Activated CD8-positive, alpha-beta memory T cell treated with anti-CD3 and anti-CD28 coated beads, Interleukin-2, amount 50 U/mL, for 24 hours (primary cell): ENCODE data around the gene PLPPR1.
"Not testable (repeated sequence)": the region's sequence is repeated elsewhere in the genome, so short reads cannot be mapped to it uniquely, and the experiment has no call there.

ENCODE experiments used
- DNase-seq: peaks from one replicate; pipeline ENCODE4 v3.0.0-alpha.2; 2020; ENCODE audit errors: extremely low read depth

PLPPR1 gene

GRCh38 chr9:101291043-101291442 lies 262.5 kb downstream of the PLPPR1 start:
- DNase-seq, result not testable (repeated sequence)

GRCh38 chr9:101299901-101300300 lies 271.4 kb downstream of the PLPPR1 start:
- DNase-seq, result no peak

- DNase-seq, result no peak
These were observed 278.5 kb downstream of the PLPPR1 start for GRCh38 chr9:101307051-101307450.

GRCh38 chr9:101307524-101308213 lies 279.1 kb downstream of the PLPPR1 start:
- no peak for DNase-seq

- no peak for DNase-seq
These were observed 280.6 kb downstream of the PLPPR1 start for GRCh38 chr9:101309139-101309538.

- DNase-seq, result no peak
These were observed 282.7 kb downstream of the PLPPR1 start for GRCh38 chr9:101311191-101311590.

- no peak for DNase-seq
These were observed 283.4 kb downstream of the PLPPR1 start for GRCh38 chr9:101311758-101312420.

GRCh38 chr9:101312661-101313060 lies 284.1 kb downstream of the PLPPR1 start:
- no peak for DNase-seq

- DNase-seq, result no peak
These were observed 286.6 kb downstream of the PLPPR1 start for GRCh38 chr9:101315112-101315450.

- no peak for DNase-seq
These were observed 289.2 kb downstream of the PLPPR1 start for GRCh38 chr9:101317735-101318134.

- DNase-seq, result no peak
These were observed 294.6 kb downstream of the PLPPR1 start for GRCh38 chr9:101323129-101323528.

- DNase-seq, result no peak
These were observed 295.8 kb downstream of the PLPPR1 start for GRCh38 chr9:101324245-101324804.

GRCh38 chr9:101325053-101325452 lies 296.5 kb downstream of the PLPPR1 start:
- no peak for DNase-seq

- no peak for DNase-seq
These were observed 297.5 kb downstream of the PLPPR1 start for GRCh38 chr9:101326035-101326434.

- no peak for DNase-seq
These were observed 298.0 kb downstream of the PLPPR1 start for GRCh38 chr9:101326501-101326900.

GRCh38 chr9:101327422-101327909 lies 298.9 kb downstream of the PLPPR1 start:
- DNase-seq, result not testable (repeated sequence)

- no peak for DNase-seq
These were observed 303.8 kb downstream of the PLPPR1 start for GRCh38 chr9:101332362-101332761.

- no peak for DNase-seq
These were observed 305.0 kb downstream of the PLPPR1 start for GRCh38 chr9:101333490-101333889.

GRCh38 chr9:101333926-101334702 lies 305.6 kb downstream of the PLPPR1 start:
- DNase-seq, result no peak

GRCh38 chr9:101336091-101336490 lies 307.6 kb downstream of the PLPPR1 start:
- DNase-seq, result no peak

GRCh38 chr9:101337237-101337636 lies 308.7 kb downstream of the PLPPR1 start:
- DNase-seq, result no peak

GRCh38 chr9:101341958-101342357 lies 313.4 kb downstream of the PLPPR1 start:
- no peak for DNase-seq
